ENCODE measurements around the gene PREX1.

The PREX1 gene

DNA sequence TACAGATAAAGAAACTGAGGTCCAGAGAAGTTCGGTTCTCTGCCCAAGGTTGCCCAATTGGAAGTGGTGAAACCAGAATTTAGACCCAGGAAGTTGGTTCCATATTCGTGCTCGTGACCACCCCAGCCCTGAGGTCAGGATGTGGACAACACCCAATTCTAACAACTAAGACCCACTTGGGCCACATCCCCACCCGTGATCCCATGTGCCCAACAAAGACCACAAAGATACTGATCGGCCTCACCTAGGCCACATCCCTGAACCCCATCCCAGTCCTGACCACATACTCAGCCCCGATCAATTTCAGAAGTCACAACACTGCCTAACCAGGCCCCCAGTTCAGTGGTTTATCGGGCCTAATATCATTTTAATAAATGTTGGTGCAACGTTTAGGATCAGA is 138.4 kb downstream of the PREX1 start:
- no peak for ATAC-seq (ENCODE audit: low read depth)
- DNase-seq (ENCODE audit: low spot score), result no peak
- H3K27me3 ChIP-seq (ENCODE audit: insufficient read depth, poor library complexity, severe bottlenecking), result no peaks in the 10 kb centered on the region
- TF ChIP-seq CTCF (IDR thresholded peaks at IDR 0.05; ENCODE audit: poor library complexity, severe bottlenecking), result no peak
- no peaks in the 10 kb centered on the region for H3K9me3 ChIP-seq (ENCODE audit: severe bottlenecking)
- no peaks in the 10 kb centered on the region for H3K36me3 ChIP-seq (ENCODE audit: low read depth)
- H3K4me3 ChIP-seq (ENCODE audit: severe bottlenecking), result no peak overlapping the region
- H3K27ac ChIP-seq (ENCODE audit: poor library complexity, severe bottlenecking), result no peak overlapping the region
- peaks cover 7% of the 10 kb centered on the region for H3K4me1 ChIP-seq (ENCODE audit: insufficient read depth, poor library complexity, severe bottlenecking)

DNA sequence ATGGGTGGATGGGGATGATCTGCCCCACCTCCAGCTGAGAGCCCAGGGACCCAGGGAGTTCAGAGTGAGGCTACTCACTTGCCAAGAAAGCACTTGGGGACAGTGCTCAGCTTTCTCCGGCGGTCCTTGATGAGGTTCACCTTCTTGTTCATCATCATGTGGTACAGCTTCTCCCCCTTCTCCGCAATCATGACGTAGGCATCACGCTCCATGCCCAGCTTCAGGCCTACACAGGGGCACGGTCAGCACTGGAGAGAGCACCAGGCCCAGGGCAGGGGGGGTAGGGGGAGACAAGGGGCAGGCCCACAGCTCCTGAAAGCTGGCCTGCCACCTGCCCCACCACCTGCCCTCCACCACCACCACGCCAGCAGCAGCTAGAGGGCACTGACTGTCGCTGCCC is 139.2 kb downstream of the PREX1 start:
- Histone ChIP-seq H3K4me3 (ENCODE audit: severe bottlenecking) (no peak overlapping the region), H3K27me3 (ENCODE audit: insufficient read depth, poor library complexity, severe bottlenecking) (no peaks in the 10 kb centered on the region), H3K36me3 (ENCODE audit: low read depth) (no peaks in the 10 kb centered on the region), H3K4me1 (ENCODE audit: insufficient read depth, poor library complexity, severe bottlenecking) (peaks cover 7% of the 10 kb centered on the region), H3K27ac (ENCODE audit: poor library complexity, severe bottlenecking) (no peak overlapping the region), H3K9me3 (ENCODE audit: severe bottlenecking) (no peaks in the 10 kb centered on the region)
- TF ChIP-seq CTCF (IDR thresholded peaks at IDR 0.05; ENCODE audit: poor library complexity, severe bottlenecking), result no peak
- DNase-seq (ENCODE audit: low spot score) (no peak), ATAC-seq (ENCODE audit: low read depth) (no peak)

DNA sequence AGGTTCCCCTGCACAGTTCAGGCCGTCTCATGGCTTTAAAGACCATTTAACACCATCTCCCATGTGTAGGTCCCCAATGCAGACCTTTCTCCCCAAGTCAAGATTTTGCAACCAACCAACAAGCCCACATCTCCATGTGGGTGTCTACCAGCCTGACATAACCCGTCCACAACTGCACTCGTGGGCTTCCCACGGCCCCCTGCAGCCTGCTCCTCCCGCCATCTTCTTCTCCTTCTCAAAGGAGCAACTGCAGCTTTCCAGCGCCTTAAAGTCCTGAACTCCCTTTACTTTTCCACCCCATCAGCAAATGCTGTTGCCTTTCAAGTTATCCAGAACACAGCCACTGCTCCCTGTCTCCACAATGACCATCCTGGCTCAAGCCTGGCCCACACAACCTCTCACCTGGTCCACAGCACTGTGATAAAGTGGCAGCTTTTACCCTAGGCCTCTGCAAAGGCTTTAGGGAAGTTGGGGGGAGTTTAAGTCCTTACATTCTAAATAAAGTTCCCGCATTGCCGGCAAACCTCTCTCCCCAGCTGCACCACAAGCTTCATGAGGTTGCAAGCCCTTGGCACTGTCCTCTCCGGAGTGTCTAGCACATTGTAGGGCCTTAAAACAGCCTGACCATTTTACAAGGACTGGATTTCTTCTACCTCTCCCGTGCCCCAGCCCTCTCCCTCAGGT is 140.5 kb downstream of the PREX1 start:
- Histone ChIP-seq H3K9me3 (ENCODE audit: severe bottlenecking) (no peaks in the 10 kb centered on the region), H3K4me3 (ENCODE audit: severe bottlenecking) (no peak overlapping the region), H3K4me1 (ENCODE audit: insufficient read depth, poor library complexity, severe bottlenecking) (peaks cover 15% of the 10 kb centered on the region), H3K27me3 (ENCODE audit: insufficient read depth, poor library complexity, severe bottlenecking) (no peaks in the 10 kb centered on the region), H3K27ac (ENCODE audit: poor library complexity, severe bottlenecking) (no peak overlapping the region), H3K36me3 (ENCODE audit: low read depth) (no peaks in the 10 kb centered on the region)
- TF ChIP-seq CTCF (IDR thresholded peaks at IDR 0.05; ENCODE audit: poor library complexity, severe bottlenecking), result no peak
- ATAC-seq (ENCODE audit: low read depth) (no peak), DNase-seq (ENCODE audit: low spot score) (no peak)

DNA sequence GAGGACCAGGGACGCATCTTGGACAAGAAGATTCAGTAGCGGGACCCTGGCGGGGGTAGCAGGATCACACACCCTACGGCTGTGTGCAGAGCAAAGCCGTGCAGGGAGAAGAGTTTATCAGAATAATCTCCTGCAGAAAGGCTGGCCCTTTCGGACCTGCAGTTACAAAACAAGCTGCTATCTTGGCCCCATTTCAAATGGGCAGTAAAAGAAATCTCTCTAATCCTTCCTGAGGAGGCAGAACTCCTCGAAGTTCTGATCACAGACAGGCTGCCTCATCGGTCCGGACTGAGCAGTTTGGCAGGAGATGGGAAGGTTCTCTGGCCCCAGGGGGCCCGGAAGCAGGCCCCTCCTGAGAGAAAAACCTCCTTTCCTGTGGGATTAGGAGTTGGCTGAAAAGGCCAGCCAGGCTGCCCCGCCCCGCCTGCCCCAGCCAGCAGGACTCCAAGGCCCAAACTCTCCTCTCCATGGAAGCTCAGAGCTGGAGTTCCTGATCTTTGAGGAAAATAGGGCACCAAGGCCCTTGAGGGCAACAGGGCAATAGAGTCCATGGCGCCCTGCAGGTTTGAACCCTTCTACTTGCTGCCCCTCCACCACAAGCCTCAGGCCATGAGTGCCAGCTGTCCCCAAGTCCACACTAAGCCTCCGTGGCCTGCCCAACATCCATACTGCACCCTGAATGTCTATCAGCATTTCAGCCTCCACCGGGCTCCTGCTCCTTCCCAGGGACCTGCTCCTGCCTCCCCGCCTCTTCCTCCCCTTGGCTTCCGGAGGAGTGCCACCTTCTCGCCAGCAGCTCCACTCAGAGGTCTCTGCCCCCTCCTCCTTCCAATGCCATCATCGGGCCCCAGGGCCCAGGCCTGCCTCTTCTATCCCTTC is 141.3 kb downstream of the PREX1 start:
- H3K27ac ChIP-seq (ENCODE audit: poor library complexity, severe bottlenecking), result no peak overlapping the region
- H3K4me3 ChIP-seq (ENCODE audit: severe bottlenecking), result no peak overlapping the region
- H3K36me3 ChIP-seq (ENCODE audit: low read depth), result no peaks in the 10 kb centered on the region
- TF ChIP-seq CTCF (IDR thresholded peaks at IDR 0.05; ENCODE audit: poor library complexity, severe bottlenecking), result no peak
- peaks cover 16% of the 10 kb centered on the region for H3K4me1 ChIP-seq (ENCODE audit: insufficient read depth, poor library complexity, severe bottlenecking)
- no peaks in the 10 kb centered on the region for H3K9me3 ChIP-seq (ENCODE audit: severe bottlenecking)
- DNase-seq (ENCODE audit: low spot score) (peak; percentile 75), ATAC-seq (ENCODE audit: low read depth) (peak; percentile 17; the same call in 2 of the 3 replicates)
- H3K27me3 ChIP-seq (ENCODE audit: insufficient read depth, poor library complexity, severe bottlenecking), result no peaks in the 10 kb centered on the region
